ENCODE results near the gene REPIN1.

GRCh38 chr7:150330211-150330885, 38.3 kb upstream of the REPIN1 start:
- TF ChIP-seq, protein P1, sequence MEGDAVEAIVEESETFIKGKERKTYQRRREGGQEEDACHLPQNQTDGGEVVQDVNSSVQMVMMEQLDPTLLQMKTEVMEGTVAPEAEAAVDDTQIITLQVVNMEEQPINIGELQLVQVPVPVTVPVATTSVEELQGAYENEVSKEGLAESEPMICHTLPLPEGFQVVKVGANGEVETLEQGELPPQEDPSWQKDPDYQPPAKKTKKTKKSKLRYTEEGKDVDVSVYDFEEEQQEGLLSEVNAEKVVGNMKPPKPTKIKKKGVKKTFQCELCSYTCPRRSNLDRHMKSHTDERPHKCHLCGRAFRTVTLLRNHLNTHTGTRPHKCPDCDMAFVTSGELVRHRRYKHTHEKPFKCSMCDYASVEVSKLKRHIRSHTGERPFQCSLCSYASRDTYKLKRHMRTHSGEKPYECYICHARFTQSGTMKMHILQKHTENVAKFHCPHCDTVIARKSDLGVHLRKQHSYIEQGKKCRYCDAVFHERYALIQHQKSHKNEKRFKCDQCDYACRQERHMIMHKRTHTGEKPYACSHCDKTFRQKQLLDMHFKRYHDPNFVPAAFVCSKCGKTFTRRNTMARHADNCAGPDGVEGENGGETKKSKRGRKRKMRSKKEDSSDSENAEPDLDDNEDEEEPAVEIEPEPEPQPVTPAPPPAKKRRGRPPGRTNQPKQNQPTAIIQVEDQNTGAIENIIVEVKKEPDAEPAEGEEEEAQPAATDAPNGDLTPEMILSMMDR (conservative IDR thresholded peaks at IDR 0.05; ENCODE audit: low read length) = no peak
- no peak for TF ChIP-seq EZH2phosphoT487 (IDR thresholded peaks at IDR 0.05; ENCODE audit: borderline replicate concordance)

Data from Loucy (cell line).